ENCODE measurements around the gene ADGRL3. TPM values are rescaled to one million over a fixed set of nuclear protein-coding genes. Genes with fewer than 3 reads are reported as not detected.
"Not testable (repeated sequence)": the region's sequence is repeated elsewhere in the genome, so short reads cannot be mapped to it uniquely, and the experiment has no call there.

The ADGRL3 gene
- polyA plus RNA-seq, 3 donors, result 24.0 to 28.9 (median 27.8) TPM

- DNase-seq (ENCODE audit: extremely low read depth in 1 of 11, low read depth in 9 of 11, low spot score in 4 of 11), result no peak
Measured at GRCh38 chr4:61950625-61951024, 750.5 kb downstream of the ADGRL3 start.

GRCh38 chr4:61953386-61953785, 753.3 kb downstream of the ADGRL3 start:
- no peak for DNase-seq (ENCODE audit: extremely low read depth in 1 of 11, low read depth in 9 of 11, low spot score in 4 of 11)

GRCh38 chr4:61958591-61958990, 758.5 kb downstream of the ADGRL3 start:
- no peak for DNase-seq (ENCODE audit: extremely low read depth in 1 of 11, low read depth in 9 of 11, low spot score in 4 of 11)

GRCh38 chr4:61959087-61959486, 759.0 kb downstream of the ADGRL3 start:
- DNase-seq (ENCODE audit: extremely low read depth in 1 of 11, low read depth in 9 of 11, low spot score in 4 of 11), result no peak

GRCh38 chr4:61984260-61984909, 784.3 kb downstream of the ADGRL3 start:
- no peak for DNase-seq (ENCODE audit: extremely low read depth in 1 of 11, low read depth in 9 of 11, low spot score in 4 of 11)

GRCh38 chr4:61985426-61985825, 785.3 kb downstream of the ADGRL3 start:
- no peak for DNase-seq (ENCODE audit: extremely low read depth in 1 of 11, low read depth in 9 of 11, low spot score in 4 of 11)

GRCh38 chr4:61986929-61987328, 786.8 kb downstream of the ADGRL3 start:
- DNase-seq (ENCODE audit: extremely low read depth in 1 of 11, low read depth in 9 of 11, low spot score in 4 of 11), result not testable (repeated sequence)

- DNase-seq (ENCODE audit: extremely low read depth in 1 of 11, low read depth in 9 of 11, low spot score in 4 of 11), result no peak
Measured at GRCh38 chr4:61992351-61992750, 792.2 kb downstream of the ADGRL3 start.

- no peak for DNase-seq (ENCODE audit: extremely low read depth in 1 of 11, low read depth in 9 of 11, low spot score in 4 of 11)
Measured at GRCh38 chr4:61994036-61994435, 793.9 kb downstream of the ADGRL3 start.

- peak in 4 of 11 donors; percentile 4 to 18 (median 8) for DNase-seq (ENCODE audit: extremely low read depth in 1 of 11, low read depth in 9 of 11, low spot score in 4 of 11)
Measured at GRCh38 chr4:61995717-61996340, 795.7 kb downstream of the ADGRL3 start.

GRCh38 chr4:61996943-61997342, 796.8 kb downstream of the ADGRL3 start:
- DNase-seq (ENCODE audit: extremely low read depth in 1 of 11, low read depth in 9 of 11, low spot score in 4 of 11), result no peak

GRCh38 chr4:61997831-61998230, 797.7 kb downstream of the ADGRL3 start:
- DNase-seq (ENCODE audit: extremely low read depth in 1 of 11, low read depth in 9 of 11, low spot score in 4 of 11), result no peak

GRCh38 chr4:62003695-62004094, 803.6 kb downstream of the ADGRL3 start:
- DNase-seq (ENCODE audit: extremely low read depth in 1 of 11, low read depth in 9 of 11, low spot score in 4 of 11), result peak in 1 of 11 donors; percentile 4

GRCh38 chr4:62004881-62005280, 804.8 kb downstream of the ADGRL3 start:
- no peak for DNase-seq (ENCODE audit: extremely low read depth in 1 of 11, low read depth in 9 of 11, low spot score in 4 of 11)

GRCh38 chr4:62006108-62006507, 806.0 kb downstream of the ADGRL3 start:
- DNase-seq (ENCODE audit: extremely low read depth in 1 of 11, low read depth in 9 of 11, low spot score in 4 of 11), result no peak

- no peak for DNase-seq (ENCODE audit: extremely low read depth in 1 of 11, low read depth in 9 of 11, low spot score in 4 of 11)
Measured at GRCh38 chr4:62015043-62015739, 815.1 kb downstream of the ADGRL3 start.

- no peak for DNase-seq (ENCODE audit: extremely low read depth in 1 of 11, low read depth in 9 of 11, low spot score in 4 of 11)
Measured at GRCh38 chr4:62018537-62018936, 818.4 kb downstream of the ADGRL3 start.

- DNase-seq (ENCODE audit: extremely low read depth in 1 of 11, low read depth in 9 of 11, low spot score in 4 of 11), result no peak
Measured at GRCh38 chr4:62023633-62024032, 823.5 kb downstream of the ADGRL3 start.

GRCh38 chr4:62028745-62029144, 828.6 kb downstream of the ADGRL3 start:
- no peak for DNase-seq (ENCODE audit: extremely low read depth in 1 of 11, low read depth in 9 of 11, low spot score in 4 of 11)

GRCh38 chr4:62030958-62031357, 830.8 kb downstream of the ADGRL3 start:
- no peak for DNase-seq (ENCODE audit: extremely low read depth in 1 of 11, low read depth in 9 of 11, low spot score in 4 of 11)

Data from renal cortex interstitium (tissue), 11 donors.